HG03442 (cell line): ENCODE measurements around the gene BACH2.
"Not testable (repeated sequence)": the region's sequence is repeated elsewhere in the genome, so short reads cannot be mapped to it uniquely, and the experiment has no call there.

ENCODE experiments used
- ATAC-seq: cut with Tn5 transposase; IDR thresholded peaks from one replicate; pipeline ENCODE4 v1.9.1; 2021; ENCODE audit warnings: mild to moderate bottlenecking, moderate library complexity; ENCODE audit not compliant: unreplicated experiment

Gene BACH2

DNA sequence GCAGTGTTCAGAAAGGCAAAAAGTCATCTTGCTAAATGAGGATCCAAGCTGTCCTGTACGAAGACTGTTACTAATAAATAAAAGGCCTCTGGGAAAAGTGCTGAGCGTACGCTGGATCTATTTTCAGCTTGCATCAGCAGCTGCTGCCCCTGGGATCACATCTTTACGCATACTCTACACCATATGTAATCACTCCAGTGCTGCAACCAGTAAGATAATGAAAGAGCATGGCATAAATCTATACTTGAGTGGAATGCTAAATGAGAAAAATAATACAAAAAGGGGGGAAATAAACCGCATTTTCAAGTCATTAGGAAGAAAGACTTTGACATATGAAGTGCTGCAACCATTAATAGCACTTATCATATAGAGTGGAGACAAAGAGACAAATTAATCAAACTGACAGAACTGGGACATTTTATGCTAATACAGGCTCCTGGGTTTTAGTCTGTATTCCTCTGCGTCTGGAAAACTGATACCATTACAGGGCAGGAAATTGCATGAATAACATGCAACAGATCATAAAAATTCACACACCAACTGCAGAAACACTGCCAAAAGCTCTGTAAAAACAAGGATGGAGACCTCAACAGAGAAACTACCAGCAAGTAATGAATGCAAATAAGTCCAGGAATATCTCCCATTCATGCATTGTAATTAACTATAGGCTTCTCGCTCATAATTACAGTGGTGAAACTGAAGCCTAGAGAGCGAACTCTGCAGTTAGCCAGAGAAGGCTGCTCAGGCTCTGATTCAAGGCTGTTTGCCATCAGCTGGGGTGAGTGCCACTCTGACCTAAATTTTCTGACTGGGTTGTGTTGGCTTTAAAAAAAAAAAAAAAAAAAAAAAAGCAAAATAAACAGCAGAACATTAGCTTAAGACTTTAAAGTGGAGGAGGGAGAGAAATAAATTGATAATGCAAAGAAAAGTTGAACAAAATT is 318.6 kb downstream of the BACH2 start:
- no peak for ATAC-seq

- ATAC-seq, result no peak
Observed at GRCh38 chr6:89976694-89977020, 320.0 kb downstream of the BACH2 start.

GRCh38 chr6:89975991-89976693 is 320.5 kb downstream of the BACH2 start:
- ATAC-seq, result no peak

- ATAC-seq, result no peak
Observed at GRCh38 chr6:89975366-89975765, 321.3 kb downstream of the BACH2 start.

GRCh38 chr6:89974834-89975233 is 321.8 kb downstream of the BACH2 start:
- no peak for ATAC-seq

GRCh38 chr6:89972025-89972381 is 324.6 kb downstream of the BACH2 start:
- ATAC-seq, result no peak

- ATAC-seq, result not testable (repeated sequence)
Observed at GRCh38 chr6:89971338-89972024, 325.2 kb downstream of the BACH2 start.

GRCh38 chr6:89970609-89971337 is 325.9 kb downstream of the BACH2 start:
- no peak for ATAC-seq

DNA sequence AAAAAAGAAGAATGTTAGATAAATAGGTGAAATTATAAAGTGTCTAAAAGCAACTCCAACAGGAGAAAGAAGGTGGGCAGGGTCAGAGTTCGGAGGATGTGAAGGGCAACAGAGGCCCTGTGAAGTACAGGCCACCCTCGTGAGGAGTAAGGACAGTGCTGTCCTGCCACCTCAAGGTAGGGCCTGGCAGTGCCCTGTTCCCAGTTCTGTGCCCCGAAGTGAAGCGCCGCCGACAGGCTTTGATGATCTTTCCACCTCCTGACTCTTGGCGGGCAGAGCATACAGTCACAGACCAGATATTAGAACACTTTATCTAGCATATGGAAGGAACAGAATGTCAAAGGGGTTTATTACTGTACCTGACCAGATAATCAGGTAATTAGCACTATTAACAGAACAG is 326.6 kb downstream of the BACH2 start:
- no peak for ATAC-seq

DNA sequence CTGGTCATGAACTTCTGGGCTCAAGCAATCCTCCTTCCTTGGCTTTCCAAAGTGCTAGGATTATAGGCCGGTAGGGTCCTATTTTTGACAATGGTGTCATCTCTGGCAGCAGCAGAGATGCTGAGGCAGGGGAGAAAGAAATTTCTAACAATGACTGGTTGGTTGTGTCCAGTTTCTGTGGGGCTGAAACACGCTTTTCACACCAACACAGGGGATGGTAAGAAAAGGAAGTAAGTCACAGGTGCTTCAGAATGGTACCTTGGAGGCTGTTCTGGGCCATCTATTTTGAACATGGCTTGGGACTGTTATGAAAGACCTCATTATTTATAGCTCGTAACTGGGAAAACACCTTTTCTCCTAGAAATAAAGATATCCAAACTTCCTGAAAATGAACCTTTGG is 329.7 kb downstream of the BACH2 start:
- ATAC-seq, result no peak

GRCh38 chr6:89966228-89966544 is 330.5 kb downstream of the BACH2 start:
- no peak for ATAC-seq

GRCh38 chr6:89965441-89966227 is 331.0 kb downstream of the BACH2 start:
- ATAC-seq, result no peak

GRCh38 chr6:89963391-89963790 is 333.3 kb downstream of the BACH2 start:
- no peak for ATAC-seq

- ATAC-seq, result no peak
Observed at GRCh38 chr6:89961481-89961880, 335.2 kb downstream of the BACH2 start.

DNA sequence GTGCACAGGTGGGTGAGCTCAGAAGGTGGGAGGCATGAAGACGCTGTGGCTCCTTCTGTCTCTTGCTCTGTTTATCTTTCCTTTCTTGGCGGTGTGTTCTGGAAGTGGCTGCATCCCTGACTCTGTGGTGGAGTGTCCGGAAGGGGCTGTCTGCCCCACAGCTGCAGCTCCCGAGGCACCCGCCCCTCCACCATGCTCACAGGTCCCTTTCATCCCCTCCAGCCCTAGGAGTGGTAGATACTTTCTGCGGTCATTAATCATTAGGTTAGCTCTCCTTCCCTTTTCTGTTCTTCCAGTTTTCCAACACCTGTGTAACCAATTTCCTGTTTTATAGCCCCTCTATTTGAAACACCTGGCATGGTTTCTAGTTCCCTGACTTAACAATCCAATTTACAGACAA is 336.8 kb downstream of the BACH2 start:
- no peak for ATAC-seq

GRCh38 chr6:89956182-89956581 is 340.5 kb downstream of the BACH2 start:
- ATAC-seq, result no peak

DNA sequence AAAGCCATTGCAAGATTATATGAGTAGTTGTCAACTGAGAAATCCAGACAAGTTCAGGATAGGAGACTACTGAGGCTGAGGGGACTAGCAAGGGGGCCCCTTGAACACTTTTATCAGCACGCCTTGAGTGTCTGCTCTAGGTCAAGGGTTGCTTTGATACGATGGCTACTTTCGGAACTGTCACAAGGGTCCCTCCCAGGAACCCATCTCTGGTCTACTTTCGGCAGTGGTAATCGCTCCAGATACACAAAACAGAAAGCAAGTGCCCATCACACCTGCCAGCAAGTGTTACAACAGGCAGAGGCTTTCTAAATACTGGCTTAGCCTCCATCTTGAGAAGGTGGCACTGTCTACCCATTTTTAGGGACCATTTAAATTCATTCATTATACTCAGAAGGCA is 341.3 kb downstream of the BACH2 start:
- no peak for ATAC-seq

- ATAC-seq, result no peak
Observed at GRCh38 chr6:89954721-89955148, 341.9 kb downstream of the BACH2 start.

DNA sequence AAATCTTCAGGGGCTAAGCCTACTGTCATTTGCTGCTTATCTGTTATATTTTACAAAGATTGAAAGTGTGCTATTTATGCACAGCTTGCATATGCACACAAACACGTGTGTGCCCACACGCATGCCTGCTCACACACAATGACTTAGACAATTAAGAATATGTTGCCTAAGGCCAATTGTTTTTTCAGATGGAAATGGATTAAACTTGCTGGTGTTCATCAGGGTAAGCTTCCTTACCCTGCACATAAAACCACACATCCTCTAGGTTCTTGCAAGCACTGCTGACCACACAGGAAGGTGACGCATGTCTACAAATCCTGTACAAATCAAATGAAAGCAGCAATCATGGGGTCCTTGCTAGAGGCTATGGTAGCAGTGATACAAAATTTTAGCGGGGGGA is 344.0 kb downstream of the BACH2 start:
- no peak for ATAC-seq

- no peak for ATAC-seq
Observed at GRCh38 chr6:89952105-89952671, 344.5 kb downstream of the BACH2 start.
